Adrenal gland (tissue), 12 donors: ENCODE measurements around the gene SARM1. TPM values are rescaled to one million over a fixed set of nuclear protein-coding genes. Genes with fewer than 3 reads are reported as not detected.

Experiments used
- DNase-seq, 7 donors: peaks; one replicate each; pipeline ENCODE4 v3.0.0-alpha.2; 2019 to 2020
- H3K27ac ChIP-seq, 5 donors: fragments of 200-600 bp; sonication (generic) in 4 of 5; 1 replicate in 3 of 5; 2 replicates in 2 of 5; pipeline versions ENCODE4 v1.5.1 to v1.8.0; 2016 to 2020; ENCODE audit warnings: mild to moderate bottlenecking in 1 of 5
- H3K27me3 ChIP-seq: fragments of 200-600 bp; 2 replicates; pipeline ENCODE4 v1.8.0; 2021
- H3K36me3 ChIP-seq, 2 donors: fragments of 200-600 bp; replicated peaks in 1 of 2; 1 replicate in 1 of 2; 2 replicates in 1 of 2; pipeline versions ENCODE4 v1.5.1 to v1.8.0; 2018 to 2022
- H3K4me1 ChIP-seq, 2 donors: fragments of 200-600 bp; replicated peaks in 1 of 2; 1 replicate in 1 of 2; 2 replicates in 1 of 2; pipeline versions ENCODE4 v1.5.1 to v1.8.0; 2018 to 2021
- H3K4me3 ChIP-seq, 4 donors: fragments of 200-600 bp; sonication (generic) in 3 of 4; one replicate each; pipeline ENCODE4 v1.5.1; 2016 to 2018
- H3K9me3 ChIP-seq, 3 donors: fragments of 200-600 bp; sonication (generic) in 1 of 3; replicated peaks in 1 of 3; 1 replicate in 2 of 3; 2 replicates in 1 of 3; pipeline versions ENCODE4 v1.5.1 to v1.8.0; 2016 to 2021
- CTCF ChIP-seq, 6 experiments: fragments of 450-650 bp in 4 of 6; fragments of 200-600 bp in 2 of 6; sonication (generic) in 1 of 6; IDR thresholded peaks; 1 replicate in 5 of 6; 2 replicates in 1 of 6; pipeline versions ENCODE4 v1.5.1 to v1.8.0; 2016 to 2021; ENCODE audit warnings: antibody characterized with exemption in 6 of 6, mild to moderate bottlenecking in 2 of 6, moderate library complexity in 1 of 6
- POLR2A ChIP-seq, 2 donors: fragments of 450-650 bp; IDR thresholded peaks; one replicate each; pipeline ENCODE4 v1.6.1; 2017; ENCODE audit warnings: antibody characterized with exemption in 2 of 2, mild to moderate bottlenecking in 2 of 2, moderate library complexity in 1 of 2
- WGBS, 4 donors: extraction: QIAGEN DNeasy Blood & Tissue Kit in 2 of 4; methylation state at CpG; one replicate each; pipeline versions ENCODE4 v1.1.5 to v1.1.7; 2013 to 2017; 5-methylcytosine and 5-hydroxymethylcytosine counted together
- intact Hi-C, 2 donors: fragments of 100-400 bp; cut with DNase I; formaldehyde crosslinking; loops; one replicate each; pipeline versions ENCODE4 v1.14.1 to v1.15.0; 2022 to 2023
- polyA plus RNA-seq, 3 donors: library from polyadenylated mRNA; stranded (reverse); fragments of 200-250 nt in 2 of 3; fragments of 350-450 nt in 1 of 3; fragmentation: Illumina TruSeq in 1 of 3; extraction: RNeasy Lipid Tissue Mini Kit (QIAGEN cat#74804) in 1 of 3; gene quantifications; one replicate each; pipeline ENCODE4 v1.2.3, GENCODE V29; 2013 to 2014
- total RNA-seq, 9 donors: library from RNA; depleted of rRNA in 4 of 9; stranded (reverse); fragments of >200 nt in 4 of 9; fragments of 120-200 nt in 1 of 9; fragmentation: NEBNext Ultra II Directional in 1 of 9; extraction: Animal tissue kit (Norgen Biotek cat#: 25700) in 1 of 9; gene quantifications; one replicate each; pipeline versions ENCODE4 v1.1.0 to v1.2.4, GENCODE V29; 2013 to 2023
- donor health status: healthy with polysubstance abuse.
- donor health status: Bipolar disorder and iron deficiency.
- donor health status: DM: yes; HTN: yes; CAD: no.
- donor health status: DM: no; HTN: no; CAD: no.
- donor health status: DM: no; HTN: no; CAD: no.
- donor health status: DM: yes; HTN: yes; CAD: no.

Gene SARM1
- total and polyA plus RNA-seq, 12 donors = 5.8 to 40.0 (median 23.9) TPM

GRCh38 chr17:28334171-28334570 lies 37.3 kb upstream of the SARM1 start:
- H3K27ac ChIP-seq = peak overlapping the region in 3 of 5 donors; percentile 57 to 95 (median 89)
- peaks cover 0 to 22% of the 10 kb centered on the region in 2 donors for H3K36me3 ChIP-seq
- H3K4me1 ChIP-seq = peaks cover 21 to 41% of the 10 kb centered on the region in 2 donors
- peak overlapping the region in 1 of 4 donors; percentile 70 for H3K4me3 ChIP-seq
- DNase-seq = peak in 1 of 7 donors; percentile 50
- H3K9me3 ChIP-seq = no peaks in the 10 kb centered on the region
- TF ChIP-seq POLR2A (IDR thresholded peaks at IDR 0.05) (no peak), CTCF (IDR thresholded peaks at IDR 0.05) (no peak)
- 42 to 59% (median 52%) methylated on average over 6 of the region's 6 CpGs for WGBS, 4 donors
- intact Hi-C loops = no loop called here
- H3K27me3 ChIP-seq = no peaks in the 10 kb centered on the region

GRCh38 chr17:28334666-28335200 lies 36.8 kb upstream of the SARM1 start:
- 6 to 18% (median 12%) methylated on average over 10 to 18 of the region's 18 CpGs for WGBS, 4 donors
- Histone ChIP-seq H3K4me1 (peaks cover 21 to 45% of the 10 kb centered on the region in 2 donors), H3K4me3 (peak overlapping the region; percentile 16 to 91 (median 80)), H3K27ac (peak overlapping the region in 4 of 5 donors; percentile 57 to 95 (median 80)), H3K36me3 (peaks cover 0 to 23% of the 10 kb centered on the region in 2 donors), H3K27me3 (no peaks in the 10 kb centered on the region), H3K9me3 (no peaks in the 10 kb centered on the region)
- intact Hi-C loops = no loop called here
- TF ChIP-seq POLR2A (IDR thresholded peaks at IDR 0.05) = no peak
- no peak for TF ChIP-seq CTCF (IDR thresholded peaks at IDR 0.05)
- peak in 2 of 7 donors; percentile 56 to 58 for DNase-seq

DNA sequence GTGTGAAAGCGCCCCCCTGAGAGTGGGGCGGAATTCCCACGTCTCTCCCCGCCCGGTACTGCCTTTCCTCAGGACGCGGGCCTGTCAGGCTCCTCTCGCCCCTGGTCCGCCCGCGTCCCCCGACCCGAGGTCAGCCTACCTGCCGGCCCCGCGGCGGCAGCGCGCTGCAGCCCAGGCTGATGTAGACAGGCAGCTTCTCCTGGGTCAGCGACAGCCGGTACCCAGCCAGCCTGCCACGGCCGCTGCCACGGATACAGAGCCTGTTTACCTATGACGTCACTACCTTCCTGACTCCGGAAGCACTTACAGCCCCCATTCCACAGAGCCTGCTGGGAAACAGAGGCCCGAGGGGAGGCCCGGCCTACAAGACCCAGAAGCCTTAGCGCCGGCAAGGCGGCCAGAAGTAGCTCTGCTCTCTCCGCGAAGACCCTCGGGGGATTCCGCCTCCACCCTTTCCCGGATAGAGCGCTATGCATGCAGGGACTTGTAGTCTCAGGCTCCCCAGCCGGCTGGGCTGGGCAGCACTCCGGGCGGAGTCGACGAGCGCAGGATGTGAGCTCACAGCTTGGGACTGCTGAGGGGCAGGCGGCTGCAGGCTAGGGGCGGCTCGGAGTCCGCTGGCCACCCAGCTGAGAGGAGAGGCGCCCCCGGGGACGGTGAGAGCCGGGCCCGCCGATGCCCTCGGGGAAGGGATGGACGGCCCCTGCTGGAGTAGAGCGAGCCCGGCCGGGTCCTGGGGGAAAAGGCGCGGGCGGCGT lies 36.1 kb upstream of the SARM1 start, which contains the start of the genes IFT20 and TNFAIP1:
Gene IFT20 (minus strand): TSS at position 272 of the 758 bp plus-strand sequence. CDS start 3,487 bp downstream, outside the sequence.
Gene TNFAIP1 (plus strand): TSS at position 561 of the 758 bp plus-strand sequence. CDS start 3,761 bp downstream, outside the sequence.
- intact Hi-C loops = no loop called here
- Histone ChIP-seq H3K36me3 (peaks cover 0 to 24% of the 10 kb centered on the region in 2 donors), H3K9me3 (no peaks in the 10 kb centered on the region), H3K4me3 (peak within 1 kb of the TSS; percentile 70 to 91 (median 81)), H3K27ac (peak within 1 kb of the TSS; percentile 78 to 95 (median 89)), H3K27me3 (no peaks in the 10 kb centered on the region), H3K4me1 (peaks cover 21 to 48% of the 10 kb centered on the region in 2 donors)
- DNase-seq = peak; percentile 98 to 100 (median 99)
- TF ChIP-seq CTCF (IDR thresholded peaks at IDR 0.05) = no peak
- peak; percentile 95 to 97 for TF ChIP-seq POLR2A (IDR thresholded peaks at IDR 0.05)
- WGBS, 4 donors = 0 to 4% (median 0%) methylated on average over 17 to 62 of the region's 62 CpGs
